HG03159 (cell line): ENCODE results near the gene GPR3.
"Not testable (repeated sequence)": the region's sequence is repeated elsewhere in the genome, so short reads cannot be mapped to it uniquely, and the experiment has no call there.

Source experiments
- ATAC-seq: cut with Tn5 transposase; IDR thresholded peaks from one replicate; pipeline ENCODE4 v1.9.1; 2021; ENCODE audit warnings: mild to moderate bottlenecking, moderate library complexity; ENCODE audit not compliant: unreplicated experiment

Gene GPR3

DNA sequence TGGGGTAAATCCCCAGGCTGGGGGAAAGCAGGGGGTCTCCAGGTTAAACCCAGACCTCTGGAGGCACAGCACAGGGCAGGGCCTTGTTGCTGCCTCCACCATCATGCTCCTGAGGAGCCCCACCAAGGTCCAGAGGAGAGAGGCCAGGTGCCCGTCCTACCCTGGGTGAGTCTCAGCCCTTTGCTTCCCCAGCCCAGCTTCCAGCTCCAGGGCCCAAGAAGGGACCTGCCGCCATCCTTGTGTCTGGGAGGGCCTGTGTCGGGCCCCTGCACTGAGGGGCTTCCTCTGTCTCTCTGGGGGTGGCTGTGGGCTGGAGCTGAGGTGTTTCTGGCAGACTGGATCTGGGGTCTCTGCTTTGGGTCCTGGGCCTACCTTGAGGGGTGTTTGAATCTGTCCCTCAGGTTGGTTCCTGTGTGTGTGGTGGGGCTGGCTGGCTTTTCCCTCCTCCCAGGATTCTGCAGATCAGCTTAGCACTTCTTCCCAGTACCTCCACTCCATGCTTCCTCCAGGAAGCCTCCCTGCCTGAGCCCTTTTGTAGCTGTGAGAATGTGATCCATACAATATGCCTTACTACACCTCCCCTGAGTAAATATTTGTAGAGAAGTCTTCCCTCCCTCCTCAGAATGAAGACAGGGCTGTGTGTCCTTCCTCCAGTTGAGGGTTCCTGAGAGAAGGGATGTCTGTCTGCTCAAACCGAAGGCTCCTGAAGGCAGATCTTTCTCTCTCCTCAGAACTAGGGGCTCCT lies 6.2 kb downstream of the GPR3 start:
- no peak for ATAC-seq

DNA sequence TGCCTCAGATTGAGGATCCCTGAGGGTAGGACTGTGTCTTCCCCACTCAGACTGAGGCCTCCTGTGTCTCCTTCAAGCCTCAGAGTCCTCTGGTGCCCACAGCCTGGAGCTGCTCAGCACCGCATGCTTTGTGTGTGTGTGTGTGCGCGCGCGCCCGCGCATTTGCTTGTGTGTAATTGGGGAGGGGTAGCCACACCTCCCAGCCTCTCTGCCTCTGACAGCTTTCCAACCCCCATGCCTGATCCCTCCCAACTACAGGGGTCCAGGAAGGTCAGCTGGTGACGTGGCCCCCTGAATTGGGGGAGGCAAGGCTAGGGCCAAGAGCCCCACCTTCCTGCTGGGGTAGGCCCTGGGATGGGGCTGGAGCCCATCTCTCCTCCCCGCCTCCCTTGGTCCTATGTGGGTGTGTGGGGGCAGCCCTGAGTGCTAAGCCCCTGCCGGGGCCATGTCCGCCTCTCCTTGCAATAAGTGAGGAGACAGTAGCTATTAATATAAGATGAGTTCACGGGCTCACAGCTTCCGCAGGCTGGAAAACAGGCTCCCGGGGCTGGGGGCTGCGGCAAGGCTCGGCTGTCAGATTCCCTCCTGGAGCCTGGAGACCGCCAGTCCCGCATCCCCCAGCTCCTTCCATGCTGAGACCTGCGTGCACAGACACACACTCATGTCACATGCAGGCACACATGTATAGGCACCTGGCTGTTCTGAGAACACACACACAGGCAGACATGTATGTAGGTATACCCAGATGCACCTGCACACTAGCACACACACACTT lies 7.0 kb downstream of the GPR3 start:
- ATAC-seq, result no peak

DNA sequence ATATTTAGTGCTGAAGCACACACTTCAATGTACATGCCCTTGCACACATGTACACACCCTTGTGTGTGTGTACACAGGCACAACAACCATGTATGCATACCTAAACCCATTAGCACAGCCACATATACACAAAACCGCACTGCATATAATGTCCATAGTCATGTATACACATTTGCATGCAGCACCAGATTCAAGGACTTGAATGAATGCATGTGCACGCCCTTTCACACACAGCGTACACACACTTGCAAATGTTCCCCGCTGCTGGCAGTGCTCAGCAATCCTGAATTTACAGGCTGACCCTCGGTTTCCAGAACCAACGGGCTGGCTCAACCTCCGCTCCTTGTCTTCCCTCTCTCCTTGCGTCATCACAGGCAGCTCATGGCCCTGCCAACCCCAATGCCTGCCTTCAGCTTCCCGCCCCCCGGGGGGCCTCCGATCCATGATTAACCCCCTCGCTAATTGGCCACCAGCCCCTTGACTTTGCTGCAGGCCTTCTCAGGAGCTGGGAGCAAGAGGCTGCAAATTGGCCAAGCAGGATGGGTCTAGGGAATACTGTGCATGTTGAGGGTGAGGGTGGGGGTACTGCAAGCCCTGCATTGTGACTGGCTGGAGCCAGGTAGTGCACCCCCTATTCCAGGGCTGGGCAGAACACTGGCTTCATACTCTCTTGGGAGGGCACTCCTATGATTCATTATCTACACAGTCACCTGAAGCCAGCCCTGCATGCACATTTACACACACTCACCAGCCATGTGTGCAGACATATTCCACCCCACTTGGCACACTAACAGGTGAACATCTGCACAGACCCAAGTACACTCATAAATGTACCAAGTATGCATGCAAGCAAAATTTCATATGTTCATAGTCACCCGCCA lies 7.9 kb downstream of the GPR3 start:
- no peak for ATAC-seq

DNA sequence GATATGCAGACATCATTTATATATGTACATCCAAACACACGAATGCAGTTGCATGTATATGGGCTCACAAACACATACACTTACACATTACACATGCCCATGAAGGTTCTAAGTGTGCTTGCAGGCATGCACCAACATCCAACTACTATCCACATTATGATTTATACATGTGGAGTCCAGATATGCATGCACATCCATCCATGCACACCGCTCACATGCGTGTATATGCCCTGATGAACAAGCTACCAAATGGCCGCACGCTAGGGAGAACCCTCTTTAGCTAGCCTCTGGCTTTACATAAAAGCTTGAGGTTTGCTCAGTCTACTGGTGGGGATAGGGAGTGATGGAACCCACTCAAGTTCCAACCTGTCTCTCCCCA lies 8.5 kb downstream of the GPR3 start:
- no peak for ATAC-seq

DNA sequence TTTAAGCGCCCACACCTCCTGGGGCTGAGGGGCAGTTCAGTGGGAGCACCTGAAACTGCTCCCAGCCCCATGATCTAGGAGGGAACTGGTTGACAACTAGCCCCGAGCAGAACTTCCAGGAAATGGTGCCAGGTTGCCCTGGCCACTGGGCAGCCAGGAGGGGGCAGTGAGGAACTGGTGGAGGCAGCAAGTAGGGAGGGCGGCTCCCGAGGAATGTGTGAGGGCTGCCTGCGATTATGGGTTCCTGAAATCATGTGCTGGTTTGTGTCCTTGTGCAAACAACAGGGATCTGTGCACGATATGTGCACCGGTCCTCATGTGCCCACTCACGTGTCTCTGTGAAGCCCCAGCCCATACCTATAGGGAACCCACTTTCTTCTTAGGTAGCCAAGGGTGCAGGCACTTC lies 9.9 kb downstream of the GPR3 start:
- ATAC-seq, result no peak

DNA sequence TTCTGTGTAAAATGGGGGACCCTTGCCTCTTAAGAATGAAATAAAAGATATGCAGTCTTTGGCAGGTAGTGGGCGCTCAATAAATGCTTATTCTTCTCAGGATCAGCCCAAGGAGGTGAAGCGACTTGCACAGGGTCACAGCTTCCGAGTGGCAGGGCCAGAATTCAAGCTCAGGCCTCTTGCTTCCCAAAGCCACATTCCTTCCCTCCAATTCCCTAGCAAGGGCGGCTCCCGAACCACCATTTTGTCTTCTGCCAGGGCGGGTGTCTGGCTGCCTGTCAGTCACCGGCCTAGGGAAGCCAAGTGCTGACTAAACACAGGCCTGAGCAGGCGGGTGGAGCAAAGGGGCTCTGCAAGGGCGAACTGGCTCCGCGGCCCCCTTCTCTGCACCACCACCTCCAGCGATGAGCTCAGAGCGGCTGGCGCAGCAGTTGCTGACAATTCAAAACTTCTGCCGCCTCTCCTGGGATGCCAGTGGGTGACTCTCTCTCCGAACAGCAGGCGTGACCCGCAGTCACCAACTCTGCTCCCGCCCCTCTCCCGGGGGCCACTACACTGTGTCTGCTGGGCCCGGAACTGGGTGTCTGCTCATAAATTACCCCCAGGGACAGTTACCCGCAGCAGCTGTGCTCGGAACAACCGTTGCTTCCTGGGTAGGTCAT lies 10.8 kb downstream of the GPR3 start:
- ATAC-seq, result no peak

DNA sequence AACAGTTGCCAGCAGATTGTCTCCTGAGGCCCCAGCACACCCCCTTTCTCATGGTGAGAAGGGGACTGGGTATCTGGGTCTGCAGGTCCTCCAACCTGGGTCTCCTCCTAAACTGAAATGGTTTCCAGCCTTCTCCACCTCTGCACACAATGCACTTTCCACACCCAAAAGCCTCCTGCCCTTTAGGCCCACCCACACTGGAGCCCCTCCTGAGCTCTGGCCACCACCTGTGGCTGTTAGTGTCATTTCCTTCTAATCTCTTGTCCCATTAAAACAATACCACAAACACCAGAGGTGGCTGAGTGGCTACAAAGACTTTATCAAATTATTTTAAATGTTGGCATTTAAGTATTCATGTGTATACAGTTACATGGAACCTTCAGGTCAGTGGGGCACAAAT lies 11.5 kb downstream of the GPR3 start:
- no peak for ATAC-seq

DNA sequence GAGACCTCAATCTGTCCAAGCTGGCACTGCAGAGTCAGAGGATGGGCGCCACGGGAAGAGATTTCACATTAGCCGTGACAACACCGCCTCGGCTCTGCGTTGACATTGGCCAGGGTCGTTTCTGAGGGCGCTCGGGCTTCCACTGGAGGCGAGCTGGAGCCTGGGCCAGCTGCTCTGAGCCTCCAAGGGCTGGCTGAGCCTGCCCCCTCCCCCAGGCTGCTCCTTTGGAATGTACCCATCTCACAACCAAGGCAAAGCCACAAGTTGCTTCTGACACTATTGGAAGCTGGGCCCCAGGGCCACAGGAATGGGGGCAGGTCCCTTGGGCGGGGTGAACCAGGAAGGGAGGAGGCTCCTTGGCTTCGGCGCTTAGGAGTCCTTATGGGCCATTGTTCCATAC lies 12.7 kb downstream of the GPR3 start:
- ATAC-seq, result no peak

DNA sequence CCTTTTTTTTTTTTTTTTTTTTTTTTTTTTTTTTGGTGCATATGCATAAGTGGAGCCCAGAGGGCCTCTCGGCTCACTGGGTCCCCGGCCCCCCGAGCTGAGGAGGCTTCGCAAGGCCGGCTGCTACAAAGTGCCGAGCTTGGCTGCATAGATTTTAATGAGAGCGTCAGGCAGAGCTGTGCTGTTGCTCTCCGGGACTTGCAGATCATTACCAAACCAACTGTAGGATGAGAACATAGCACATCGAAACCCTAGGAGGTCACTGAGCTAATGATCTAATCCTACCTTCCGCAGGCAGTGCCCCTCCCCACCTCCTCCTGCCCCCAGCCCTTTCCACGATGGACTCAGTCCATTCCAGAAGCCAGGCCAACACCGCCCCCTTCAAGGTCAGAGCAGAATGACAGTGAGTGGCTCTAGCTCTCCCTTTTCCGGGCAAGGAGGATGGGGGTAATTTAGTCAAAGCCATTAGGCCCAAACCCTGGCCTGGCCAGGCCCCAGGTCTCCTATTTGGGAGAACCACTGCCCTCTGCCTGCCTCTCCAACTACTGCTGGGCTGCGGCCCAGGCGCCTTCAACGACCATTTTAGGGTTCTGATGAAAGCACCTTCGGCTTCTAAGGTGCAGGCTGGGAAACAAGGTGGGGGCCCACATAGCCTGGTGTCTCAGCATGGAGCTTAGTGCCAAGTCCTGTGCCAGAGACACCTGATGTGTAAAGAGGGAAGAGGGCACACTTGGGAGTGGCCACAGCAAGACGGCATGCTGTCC lies 13.4 kb downstream of the GPR3 start:
- not testable (repeated sequence) for ATAC-seq

DNA sequence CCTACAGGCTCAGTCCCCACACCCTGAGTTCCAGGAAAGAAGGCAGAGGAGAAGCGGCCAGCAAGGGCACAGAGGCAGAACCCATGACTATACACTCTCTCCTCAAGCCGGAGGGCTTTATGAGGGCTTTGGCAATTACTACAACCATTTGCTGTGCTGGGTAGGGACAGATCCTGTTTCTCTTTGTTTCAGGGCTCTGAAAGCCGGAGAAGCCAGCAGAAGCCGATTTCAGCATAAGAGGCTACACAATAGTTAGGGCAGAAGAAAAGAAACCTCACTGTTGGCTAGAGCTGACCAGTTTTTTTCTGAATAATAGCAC lies 13.9 kb downstream of the GPR3 start:
- no peak for ATAC-seq

DNA sequence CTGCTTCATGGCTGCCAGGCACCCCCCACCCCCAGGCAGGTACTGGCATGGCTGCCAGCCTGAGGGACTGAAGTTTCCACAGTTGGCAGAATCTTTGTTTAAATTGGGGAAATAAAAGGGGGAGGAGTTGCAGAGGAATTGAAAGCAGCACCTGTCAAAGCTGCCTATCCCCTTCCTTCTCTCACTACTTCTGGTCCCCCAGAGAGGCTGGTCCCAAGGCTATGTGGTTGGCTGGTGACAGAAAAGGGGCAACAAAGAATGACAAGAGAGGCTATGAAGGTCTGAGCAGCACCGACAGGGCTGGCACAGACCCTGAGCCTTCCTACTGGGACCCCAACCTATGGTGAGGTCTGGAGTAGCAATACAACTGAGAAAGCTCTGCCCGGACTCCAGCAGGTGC lies 14.4 kb downstream of the GPR3 start:
- ATAC-seq, result not testable (repeated sequence)

DNA sequence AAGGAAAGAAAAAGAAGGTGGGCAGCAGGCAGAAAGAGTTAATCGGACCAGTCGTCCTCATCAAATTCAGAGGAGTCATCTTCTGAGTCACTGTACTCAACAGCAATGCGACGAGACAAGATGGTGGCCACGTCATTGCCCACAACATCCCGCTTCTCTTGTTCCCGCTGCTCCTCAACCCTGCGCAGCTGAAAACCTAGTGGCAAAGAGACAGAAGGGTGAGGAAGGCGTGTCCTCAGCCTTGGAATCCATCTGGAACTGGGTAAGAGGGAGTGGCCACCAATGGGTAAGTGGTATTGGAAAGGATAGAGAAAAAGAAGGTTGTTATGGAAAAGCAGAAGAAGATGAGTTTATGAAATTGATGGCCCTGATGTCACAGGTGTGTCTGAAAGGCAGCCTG lies 15.7 kb downstream of the GPR3 start:
- no peak for ATAC-seq

DNA sequence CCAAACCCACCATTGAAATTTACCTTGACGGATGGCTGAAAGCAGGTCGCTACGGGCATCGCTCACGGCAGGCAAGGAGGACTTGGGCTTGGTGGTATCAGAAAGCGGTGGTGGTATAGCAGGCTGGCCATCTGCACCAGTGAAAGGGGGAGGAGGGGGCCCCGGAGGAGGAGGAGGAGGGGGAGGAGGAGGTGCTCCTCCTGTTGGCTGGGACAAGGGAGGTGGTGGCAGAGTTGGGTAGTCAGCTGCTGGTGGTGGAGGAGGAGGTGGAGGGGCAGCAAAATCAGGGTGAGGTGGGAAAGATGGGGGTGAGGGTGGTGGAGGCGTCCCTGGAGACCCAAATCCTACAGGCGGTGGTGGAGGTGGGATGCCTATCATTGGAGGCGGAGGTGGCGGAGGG lies 17.2 kb downstream of the GPR3 start:
- ATAC-seq, result no peak

DNA sequence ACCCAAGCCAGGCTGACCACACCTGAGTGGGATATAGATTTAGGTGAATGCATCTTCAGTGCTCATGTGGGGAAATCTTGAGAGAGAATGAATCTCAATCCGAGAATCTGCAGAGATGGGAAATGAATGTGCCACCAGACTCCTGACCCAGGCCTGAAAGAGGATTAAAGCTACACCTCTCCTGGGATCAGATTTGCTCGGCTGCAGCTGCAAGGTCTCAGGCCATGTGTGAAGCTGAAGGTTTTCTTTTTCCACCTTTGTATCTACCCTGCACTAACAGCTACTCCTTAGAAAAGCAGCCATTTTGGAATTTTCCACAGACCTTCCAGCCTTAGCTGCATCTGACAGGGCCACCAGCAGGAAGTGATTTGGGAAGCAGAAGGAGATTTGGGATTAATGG lies 18.3 kb downstream of the GPR3 start:
- ATAC-seq, result no peak

DNA sequence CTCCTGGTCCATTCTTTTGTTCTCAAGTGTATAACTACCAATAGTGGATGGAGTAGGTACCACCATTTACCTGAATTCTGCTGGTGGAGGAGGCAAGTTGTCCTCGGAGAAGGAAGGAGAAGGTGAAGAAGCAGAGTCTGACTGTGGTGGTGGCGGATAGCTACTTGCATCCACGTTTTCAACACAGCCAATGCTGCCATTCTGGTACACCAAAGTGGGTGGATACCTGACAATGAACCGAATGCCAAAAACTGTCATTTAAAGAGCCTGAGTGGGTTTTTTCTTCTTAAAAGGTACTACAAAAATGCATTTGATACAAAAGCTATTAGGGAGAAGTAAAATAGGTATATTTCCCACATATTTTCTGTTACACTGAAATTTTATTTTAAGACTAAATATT lies 20.1 kb downstream of the GPR3 start:
- no peak for ATAC-seq

DNA sequence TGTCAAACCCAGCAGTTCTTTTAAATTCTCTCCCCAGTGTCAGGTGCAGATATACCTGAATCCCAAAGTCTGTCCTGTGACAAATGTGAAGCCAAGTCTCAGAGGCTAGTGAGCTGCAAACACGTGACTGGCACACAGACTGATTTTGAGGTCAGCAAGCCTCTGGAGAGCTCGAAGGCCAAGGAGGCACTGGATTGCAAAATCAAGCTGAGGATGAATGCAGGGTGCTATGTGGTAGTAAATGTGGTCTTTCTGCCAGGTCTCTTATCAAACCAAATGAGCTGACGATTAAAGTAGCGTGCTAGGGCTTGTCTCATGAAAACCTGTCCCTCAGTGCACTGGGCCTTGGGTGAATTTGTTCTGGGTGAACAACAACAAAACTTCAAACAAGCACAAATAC lies 20.6 kb downstream of the GPR3 start:
- ATAC-seq, result no peak

DNA sequence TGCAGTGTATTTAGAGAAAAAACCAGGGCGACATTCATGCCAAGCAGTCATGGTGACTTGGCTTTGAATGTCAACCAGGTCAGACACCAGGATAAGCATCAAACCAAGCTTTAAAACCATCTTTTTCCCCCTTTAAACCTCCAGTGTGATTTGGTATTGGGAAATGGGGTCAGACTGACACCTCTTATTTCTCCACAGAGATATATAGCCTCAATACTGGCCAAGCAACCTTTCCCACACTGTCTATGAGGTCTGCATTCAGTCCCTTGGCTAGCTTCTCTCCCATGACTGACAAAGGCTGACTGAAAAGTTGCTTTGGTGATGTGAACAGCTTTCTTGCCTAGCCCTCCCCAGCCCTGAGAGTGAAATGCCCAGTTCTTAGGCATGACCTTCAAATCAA lies 21.7 kb downstream of the GPR3 start:
- ATAC-seq, result no peak

DNA sequence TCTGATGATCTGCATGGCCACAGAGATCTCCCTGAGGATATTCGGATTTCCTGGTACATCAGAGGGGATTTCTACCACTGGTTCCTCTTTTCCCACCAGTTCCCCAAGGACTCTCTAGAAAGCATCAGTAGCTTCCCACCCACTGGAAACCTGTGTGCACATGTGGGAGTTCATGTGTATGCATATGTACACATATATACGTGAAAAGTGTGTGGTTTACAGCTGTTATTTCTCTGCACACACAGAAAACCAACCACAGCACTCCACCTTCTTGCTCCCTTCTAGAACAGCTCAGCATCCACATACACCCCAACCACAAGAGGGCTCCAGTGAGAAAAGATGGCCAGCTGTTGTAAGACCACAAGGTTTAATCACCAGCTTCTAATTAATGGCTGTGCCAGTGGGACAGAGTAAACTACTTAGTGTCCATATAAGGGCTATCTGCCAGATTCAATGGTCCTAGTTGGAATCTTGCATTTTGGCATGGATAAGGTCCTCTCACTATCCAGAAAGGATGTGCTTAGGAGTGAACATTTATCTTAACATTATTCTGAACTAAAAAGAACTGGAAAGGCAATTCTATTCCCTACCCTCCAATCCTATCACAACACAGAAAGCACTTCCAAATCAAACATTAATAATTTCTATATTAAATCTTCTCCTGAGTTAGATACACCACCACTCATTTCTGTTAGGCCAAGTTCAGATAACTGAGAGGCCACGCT lies 24.1 kb downstream of the GPR3 start:
- ATAC-seq, result no peak

DNA sequence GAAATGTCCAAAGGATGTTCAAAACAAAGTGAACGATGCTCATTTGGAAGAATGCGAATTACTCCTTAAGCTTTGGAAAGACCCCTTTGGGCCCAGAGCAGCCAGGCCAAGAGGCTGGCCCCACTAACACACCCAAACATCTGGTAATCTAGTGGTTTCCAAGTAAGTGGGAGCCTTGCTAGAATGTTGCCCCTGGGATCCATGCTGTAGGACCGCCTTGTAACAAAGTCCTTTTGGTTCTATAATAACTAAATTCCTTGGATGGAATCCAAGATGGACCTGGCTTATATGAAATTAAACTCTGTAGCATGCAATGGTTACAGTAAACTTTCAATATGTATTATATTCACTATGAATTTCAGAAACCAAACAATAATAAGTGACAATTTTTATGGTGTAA lies 25.3 kb downstream of the GPR3 start:
- no peak for ATAC-seq
